AML-193 (cell line): Measurements from ENCODE around the gene ODF2L.

Experiments
- DNase-seq, 2 experiments: peaks; one replicate each; lab custom pipeline; 2025; lab: John Stamatoyannopoulos, UW

The ODF2L gene, protein sequence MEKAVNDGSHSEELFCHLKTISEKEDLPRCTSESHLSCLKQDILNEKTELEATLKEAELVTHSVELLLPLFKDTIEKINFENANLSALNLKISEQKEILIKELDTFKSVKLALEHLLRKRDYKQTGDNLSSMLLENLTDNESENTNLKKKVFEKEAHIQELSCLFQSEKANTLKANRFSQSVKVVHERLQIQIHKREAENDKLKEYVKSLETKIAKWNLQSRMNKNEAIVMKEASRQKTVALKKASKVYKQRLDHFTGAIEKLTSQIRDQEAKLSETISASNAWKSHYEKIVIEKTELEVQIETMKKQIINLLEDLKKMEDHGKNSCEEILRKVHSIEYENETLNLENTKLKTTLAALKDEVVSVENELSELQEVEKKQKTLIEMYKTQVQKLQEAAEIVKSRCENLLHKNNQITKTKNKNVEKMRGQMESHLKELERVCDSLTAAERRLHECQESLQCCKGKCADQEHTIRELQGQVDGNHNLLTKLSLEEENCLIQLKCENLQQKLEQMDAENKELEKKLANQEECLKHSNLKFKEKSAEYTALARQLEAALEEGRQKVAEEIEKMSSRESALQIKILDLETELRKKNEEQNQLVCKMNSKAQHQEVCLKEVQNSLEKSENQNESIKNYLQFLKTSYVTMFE

GRCh38 chr1:86395751-86396497 is at the start of gene ODF2L:
Gene ODF2L, minus strand, starts transcription at chr1:86396323. Its CDS starts 9,296 bp downstream, at chr1:86387027.
- peak; percentile 77 to 88 for DNase-seq

- no peak for DNase-seq
Observed at GRCh38 chr1:86445919-86446318, 49.8 kb upstream of the ODF2L start.

DNA sequence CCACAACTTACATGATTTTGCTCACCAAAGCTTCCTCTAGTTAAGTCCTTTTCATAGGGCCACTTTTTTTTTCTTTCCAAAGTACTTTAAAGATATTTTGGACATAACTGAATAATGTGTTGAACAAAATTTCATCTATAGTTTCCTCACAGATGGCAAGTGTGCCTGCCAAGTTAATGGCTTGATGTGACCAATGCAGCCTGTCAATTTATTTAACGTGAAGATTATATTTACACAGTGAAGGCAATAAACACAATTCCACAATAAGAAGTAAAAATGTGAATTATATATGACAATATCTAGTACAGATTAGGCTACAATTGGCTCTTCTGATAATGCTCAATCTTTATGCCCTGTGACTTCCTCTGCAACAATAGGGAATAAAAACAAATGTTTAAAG is 45.9 kb upstream of the ODF2L start:
- no peak for DNase-seq

- DNase-seq = no peak
Observed at GRCh38 chr1:86441581-86441980, 45.5 kb upstream of the ODF2L start.

DNA sequence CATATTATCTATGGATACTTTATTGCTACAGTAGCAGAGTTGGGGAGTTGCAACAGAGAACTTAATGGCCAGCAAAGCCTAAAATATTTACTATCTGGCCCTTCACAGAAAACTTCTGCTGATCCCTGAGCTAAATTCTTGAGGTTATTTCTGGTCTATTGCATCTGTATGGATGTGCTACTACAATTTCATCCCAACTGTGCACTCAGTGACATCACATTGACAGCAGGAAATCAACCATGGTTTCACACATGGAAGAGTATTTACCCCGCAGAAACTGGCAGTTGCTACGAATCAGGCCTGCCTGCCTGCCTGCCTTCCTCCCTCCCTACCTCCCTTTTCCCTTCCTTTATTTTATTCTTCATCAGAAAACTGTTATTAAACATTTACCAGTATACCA is 39.9 kb upstream of the ODF2L start:
- no peak for DNase-seq

DNA sequence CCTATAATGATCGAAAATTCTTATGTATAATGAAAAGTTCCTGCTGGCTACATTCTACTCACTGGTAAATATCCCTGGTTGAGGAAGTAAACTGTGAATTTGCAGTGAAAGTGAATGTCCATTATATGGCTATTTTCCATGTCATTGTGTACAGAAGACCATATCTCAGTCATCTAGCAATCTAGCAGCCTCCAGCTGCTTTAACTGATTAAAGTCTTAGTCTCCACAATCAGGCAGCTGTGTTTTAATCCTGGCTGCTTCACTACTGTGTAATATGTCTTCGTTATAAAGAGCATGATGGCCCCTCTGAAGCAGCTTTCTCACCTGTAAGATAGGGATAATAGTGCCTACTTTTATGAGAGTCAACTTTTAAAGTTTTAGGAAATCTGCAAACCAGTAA is 39.2 kb upstream of the ODF2L start:
- no peak for DNase-seq

DNA sequence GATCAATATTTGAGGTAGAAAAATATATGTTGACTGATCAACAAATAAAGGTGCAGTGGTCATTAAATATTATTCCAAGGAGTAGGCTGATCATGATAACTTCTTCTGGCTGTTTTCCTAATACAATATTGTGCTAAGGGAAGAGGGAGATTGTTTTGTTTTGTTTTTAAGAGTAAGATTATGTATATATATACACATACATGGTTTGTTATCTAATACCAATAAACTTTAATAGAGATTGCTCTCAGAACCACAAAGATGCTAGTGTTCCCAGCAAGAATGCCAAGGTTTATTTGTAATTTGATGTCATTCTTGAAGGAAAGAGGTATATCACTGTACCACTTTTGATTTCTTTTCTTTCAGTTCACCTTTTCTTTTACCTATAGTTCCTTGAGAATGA is 37.9 kb upstream of the ODF2L start:
- DNase-seq = no peak

- DNase-seq = peak in 1 of 2 experiments; percentile 34
Observed at GRCh38 chr1:86430376-86430775, 34.3 kb upstream of the ODF2L start.

DNA sequence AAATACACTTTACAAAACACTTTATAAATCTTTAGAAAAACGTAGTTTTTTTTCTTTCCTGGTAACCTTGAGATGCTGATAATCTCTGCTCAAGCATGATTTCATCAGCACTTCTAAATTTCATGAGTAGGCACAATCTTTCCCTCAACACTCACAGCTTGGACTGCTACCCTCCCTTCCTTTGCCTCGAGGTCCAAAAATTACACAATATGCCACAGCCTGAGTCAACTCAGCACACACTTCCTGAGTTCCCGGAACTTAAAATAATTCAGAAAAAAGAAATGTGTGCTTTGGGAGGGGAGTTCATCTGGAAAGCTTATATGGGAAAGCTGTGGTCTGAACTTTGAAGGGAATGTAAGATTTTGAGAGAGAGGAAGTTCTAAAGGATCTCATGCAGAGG is 33.7 kb upstream of the ODF2L start:
- DNase-seq = peak; percentile 90 to 94

DNA sequence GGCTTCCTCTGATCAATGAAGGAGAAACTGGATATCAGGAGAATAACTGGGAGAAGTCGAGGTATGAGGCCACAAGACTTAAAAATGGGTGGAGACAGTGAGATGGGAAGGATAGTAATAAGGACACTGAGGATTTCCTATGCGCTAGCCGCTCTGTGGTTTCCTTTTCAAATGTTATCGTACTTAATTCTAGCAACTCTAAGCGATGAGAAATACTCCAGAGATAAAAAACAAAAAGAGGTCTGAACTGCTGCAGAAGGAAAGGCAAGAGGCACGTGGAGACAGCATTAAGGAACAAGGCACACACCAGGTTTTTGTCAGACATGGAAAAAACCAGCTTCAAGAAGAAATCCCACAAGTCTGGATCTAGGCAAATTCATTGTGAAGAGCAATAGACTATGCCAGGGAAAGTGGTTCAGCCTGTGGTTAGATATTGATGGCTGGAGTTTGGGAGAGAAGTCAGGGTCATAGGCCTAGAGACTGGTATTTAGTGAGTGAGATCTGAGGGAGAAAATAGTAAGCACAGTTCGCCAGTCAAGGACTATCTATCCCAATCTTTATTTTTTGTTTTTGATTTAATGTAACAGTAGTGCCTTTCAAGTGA is 33.1 kb upstream of the ODF2L start:
- no peak for DNase-seq

DNA sequence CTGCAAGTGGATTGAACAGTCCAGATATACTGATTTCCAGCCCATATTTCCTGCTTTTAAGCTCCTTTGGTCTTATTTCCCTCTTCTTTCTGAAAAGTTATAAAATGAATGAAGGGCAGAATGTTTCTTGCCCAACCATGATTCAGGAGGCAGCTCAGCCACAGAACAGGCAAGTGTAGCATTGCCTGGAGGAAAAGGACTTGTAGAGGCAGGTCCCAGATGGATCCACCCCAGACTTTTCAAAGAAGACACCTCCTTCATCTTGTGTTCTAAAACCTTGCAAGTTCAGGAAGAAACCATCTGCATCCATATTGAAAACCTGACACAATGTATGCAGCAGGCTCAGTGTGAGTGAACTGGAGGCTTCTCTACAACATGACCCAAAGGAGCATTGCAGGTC is 27.8 kb upstream of the ODF2L start, which contains the start of gene CLCA2:
Gene CLCA2, plus strand, starts transcription at position 299 of the 400 bp plus-strand sequence. Its CDS starts 77 bp downstream, at position 376.
- no peak for DNase-seq

DNA sequence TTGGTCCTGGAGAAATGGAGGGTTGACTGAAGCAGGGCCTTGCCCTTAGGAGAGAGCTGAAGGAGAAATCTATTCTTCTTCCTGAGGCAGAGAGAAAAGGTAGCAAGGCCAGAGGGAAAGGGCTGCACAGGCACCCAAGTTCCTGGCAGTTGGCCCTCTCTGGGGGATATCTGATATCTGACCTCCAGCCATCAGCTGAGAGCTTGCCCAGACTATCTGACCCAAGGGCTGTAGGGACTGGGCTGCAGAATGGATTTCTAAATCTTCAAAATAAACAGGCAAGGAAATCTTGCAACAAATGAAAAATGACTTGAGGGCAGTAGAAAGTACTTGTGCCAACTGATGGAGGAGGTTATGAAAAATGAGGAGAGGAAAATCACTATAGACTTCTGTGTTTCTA is 27.4 kb upstream of the ODF2L start:
- DNase-seq = no peak

DNA sequence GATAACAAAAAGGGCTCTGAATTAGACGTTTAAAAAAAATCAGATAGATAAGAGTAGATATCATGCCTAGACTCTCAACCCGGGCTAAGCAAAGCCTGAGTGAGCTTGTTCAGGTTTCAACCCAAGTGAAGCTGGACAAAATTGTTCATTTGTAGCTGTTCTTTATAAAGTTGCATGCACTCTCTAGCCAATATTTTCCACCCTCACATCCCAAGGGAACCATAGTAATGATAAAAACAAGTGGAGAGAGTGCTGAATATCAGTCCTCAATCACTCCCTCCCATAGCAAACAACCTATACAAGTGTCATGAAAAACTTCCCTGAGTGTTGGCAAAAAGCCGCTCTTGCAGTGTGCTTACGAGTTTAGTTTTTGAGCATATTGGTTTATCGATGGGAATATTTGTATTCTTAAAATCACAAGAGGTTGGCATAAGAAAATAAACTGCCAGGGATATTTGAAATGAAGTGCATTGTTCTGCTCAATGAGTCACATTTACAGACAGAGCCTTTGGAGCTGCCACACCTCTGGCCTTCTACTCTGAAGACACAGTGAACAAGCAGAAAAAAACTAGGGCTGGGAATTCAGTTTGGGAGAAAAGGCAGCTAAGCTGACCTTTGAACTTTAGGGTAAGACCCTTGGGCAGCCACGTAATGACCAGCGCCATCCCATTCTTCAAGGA is 25.6 kb upstream of the ODF2L start:
- DNase-seq = no peak

DNA sequence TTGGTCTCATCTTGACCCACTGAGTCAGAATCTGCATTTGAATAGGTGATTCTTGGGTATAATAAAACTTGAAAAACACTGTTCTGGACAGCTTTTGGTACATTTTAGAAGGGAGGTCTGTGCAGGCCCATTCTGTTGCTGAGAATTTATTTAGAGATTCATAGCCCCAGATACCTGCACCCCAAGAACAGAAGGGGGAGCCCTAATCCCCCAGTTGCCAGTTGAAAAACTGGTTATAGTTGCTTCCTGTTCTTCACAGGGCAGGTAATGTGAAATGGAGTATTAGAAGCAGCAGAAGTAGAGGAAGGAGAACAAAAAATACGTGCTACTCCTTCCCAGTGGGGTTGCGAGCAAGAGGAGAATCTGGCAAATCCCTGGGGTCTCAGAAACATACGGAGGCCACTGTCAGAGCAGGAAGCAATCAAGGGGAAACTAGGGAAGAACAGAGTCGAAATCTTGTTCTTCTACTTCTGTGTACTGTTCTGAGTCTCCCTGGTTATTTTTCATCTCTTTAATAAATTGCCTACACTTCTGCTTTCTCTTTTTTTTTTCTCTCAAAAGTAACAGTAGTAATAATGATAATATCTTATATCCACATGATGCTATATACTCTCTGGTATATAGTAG is 23.3 kb upstream of the ODF2L start:
- DNase-seq = peak; percentile 49 to 59

GRCh38 chr1:86416343-86416742 is 20.2 kb upstream of the ODF2L start:
- no peak for DNase-seq

DNA sequence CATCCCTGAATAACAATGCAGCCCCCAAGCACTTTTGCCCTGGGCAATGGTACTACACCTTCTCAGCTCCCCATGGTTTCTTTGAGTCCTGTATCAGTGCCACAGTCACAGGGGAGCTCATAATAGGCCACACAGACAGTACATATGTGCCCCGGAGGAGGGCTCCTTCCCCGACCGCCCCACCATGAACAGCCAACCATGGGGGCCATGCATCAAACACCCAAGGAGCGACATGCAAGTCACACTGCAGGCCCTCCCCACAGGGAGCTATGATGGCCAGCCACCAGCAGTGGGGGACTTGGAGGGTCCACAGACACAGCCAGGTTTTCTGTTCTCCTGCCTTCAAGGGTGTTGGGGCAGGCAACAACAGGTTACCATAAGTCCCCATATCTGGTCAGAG is 14.8 kb upstream of the ODF2L start:
- DNase-seq = no peak

DNA sequence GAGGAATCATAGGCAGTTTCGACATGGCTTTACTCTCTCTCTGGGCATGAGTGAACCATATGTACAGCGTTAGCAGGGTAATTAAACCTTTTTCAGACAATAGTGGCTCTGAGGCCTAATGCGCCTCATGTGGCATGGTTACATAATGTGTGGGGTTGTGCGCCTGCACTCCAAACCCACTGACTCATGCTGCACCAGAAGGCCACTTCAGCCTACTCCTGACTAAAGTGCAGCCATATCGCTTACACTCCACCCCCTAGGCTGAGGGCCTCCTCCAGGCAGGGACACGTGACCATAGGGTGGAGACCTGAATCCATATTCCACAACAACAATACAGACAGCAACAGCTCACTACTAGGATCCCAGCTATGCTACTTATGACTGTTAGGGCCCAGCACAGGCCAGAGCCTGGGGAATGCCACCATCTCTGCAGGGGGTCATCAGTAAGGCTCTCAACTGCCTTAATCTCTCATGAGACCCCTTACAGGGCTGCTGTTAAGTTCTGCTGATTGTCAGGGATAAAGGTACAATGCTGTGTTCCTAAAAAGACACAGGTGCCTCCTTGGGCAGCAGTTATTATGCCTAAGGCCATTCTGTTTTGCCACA is 13.4 kb upstream of the ODF2L start:
- DNase-seq = no peak

DNA sequence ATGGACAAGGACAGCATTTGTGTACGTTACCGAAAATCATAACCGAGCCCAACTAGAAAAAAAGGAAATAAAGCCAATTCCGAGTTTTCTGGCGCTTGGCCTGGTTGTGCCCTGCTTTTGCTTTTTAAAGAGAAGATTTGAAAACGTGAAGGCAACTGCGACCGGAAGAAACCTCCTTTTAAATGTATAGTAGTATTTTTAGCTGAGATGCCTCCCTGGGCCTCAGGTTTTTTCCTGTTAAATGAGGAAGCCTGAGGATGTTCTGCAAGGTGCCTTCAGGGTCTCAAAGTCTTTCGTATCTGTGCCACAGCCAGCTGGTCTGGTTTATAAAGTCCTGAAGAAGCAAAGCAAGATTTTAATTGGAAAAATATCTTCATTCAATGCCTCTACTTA is 371 bp upstream of the ODF2L start:
- DNase-seq = peak; percentile 37 to 48

DNA sequence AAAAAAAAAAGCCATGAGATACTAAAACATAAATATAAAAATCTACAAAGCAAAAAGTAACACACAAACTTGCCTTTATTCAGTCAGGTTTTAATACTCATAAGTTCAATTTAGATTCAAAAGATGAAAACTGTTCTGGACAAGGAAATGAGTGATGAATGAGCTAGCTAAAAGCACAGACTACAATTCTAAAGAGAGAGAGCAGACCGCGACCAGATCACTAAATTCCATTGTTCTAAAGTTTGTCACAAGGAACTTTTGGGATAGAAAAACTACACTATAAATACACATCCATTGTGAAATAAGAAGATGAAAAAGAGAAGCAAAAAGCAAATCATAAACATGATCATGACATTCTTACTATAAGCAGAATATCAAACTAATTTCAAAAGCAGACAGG is 1.7 kb downstream of the ODF2L start:
- no peak for DNase-seq

- DNase-seq = no peak
Observed at GRCh38 chr1:86389307-86389706, 6.8 kb downstream of the ODF2L start.

GRCh38 chr1:86388777-86389176 is 7.3 kb downstream of the ODF2L start:
- no peak for DNase-seq
